HepG2 (cell line): ENCODE results near the gene SLC38A3. TPM values are rescaled to one million over a fixed set of nuclear protein-coding genes. Genes with fewer than 3 reads are reported as not detected.

Experiments used
- FIP1L1 ChIP-seq: fragments of 200-400 bp; formaldehyde crosslinking; IDR thresholded peaks from 2 replicates; pipeline ENCODE4 v1.6.1; 2018; ENCODE audit warnings: low read depth, mild to moderate bottlenecking, low read length, moderate library complexity, borderline replicate concordance; ENCODE audit not compliant: insufficient read depth
- JUNB ChIP-seq: sonication (generic); formaldehyde crosslinking; IDR thresholded peaks from 2 replicates; pipeline ENCODE4 v1.8.0; 2022; ENCODE audit warnings: missing genetic modification reagents, mild to moderate bottlenecking, borderline replicate concordance
- MAFK ChIP-seq, 2 experiments: IDR thresholded peaks in 1 of 2; conservative IDR thresholded peaks in 1 of 2; 2 replicates each; pipeline ENCODE4 v1.6.1; 2011; ENCODE audit warnings: improper control_type of control experiment in 2 of 2, low read length in 2 of 2
- NRL ChIP-seq: sonication (generic); formaldehyde crosslinking; IDR thresholded peaks from 2 replicates; pipeline ENCODE4 v1.5.0; 2020; ENCODE audit warnings: missing genetic modification reagents, mild to moderate bottlenecking, moderate library complexity, borderline replicate concordance
- PAF1 ChIP-seq: IDR thresholded peaks from 2 replicates; pipeline ENCODE4 v1.6.1; 2016; ENCODE audit warnings: missing genetic modification reagents, missing compliant biosample characterization
- RXRB ChIP-seq: IDR thresholded peaks from 2 replicates; pipeline ENCODE4 v1.6.1; 2016; ENCODE audit warnings: borderline replicate concordance, missing genetic modification reagents, missing compliant biosample characterization
- WIZ ChIP-seq: sonication (generic); formaldehyde crosslinking; IDR thresholded peaks from 2 replicates; pipeline ENCODE4 v1.5.1; 2020; ENCODE audit warnings: mild to moderate bottlenecking, missing genetic modification reagents
- ZFP36 ChIP-seq: fragments of 150-350 bp; IDR thresholded peaks from 2 replicates; pipeline ENCODE4 v1.6.1; 2018; ENCODE audit warnings: borderline replicate concordance, low read length, low read depth; ENCODE audit not compliant: partially characterized antibody
- ZNF318 ChIP-seq: sonication (generic); formaldehyde crosslinking; IDR thresholded peaks from 2 replicates; pipeline ENCODE4 v1.4.0; 2020; ENCODE audit warnings: mild to moderate bottlenecking, missing genetic modification reagents
- ZNF510 ChIP-seq: sonication (generic); formaldehyde crosslinking; IDR thresholded peaks from 2 replicates; pipeline ENCODE4 v1.4.0; 2020; ENCODE audit warnings: low read depth, mild to moderate bottlenecking, missing genetic modification reagents
- polyA plus RNA-seq, 8 experiments: library from polyadenylated mRNA; depleted of rRNA in 3 of 8; stranded (reverse) in 7 of 8; unstranded in 1 of 8; fragments of >200 nt; fragmentation: Illumina TruSeq in 4 of 8; extraction: Trizol in 4 of 8; gene quantifications; 2 replicates each; pipeline versions ENCODE4 v1.2.1 to v1.2.3, GENCODE V29; 2011 to 2016; ENCODE audit warnings: low read depth in 4 of 8, missing spikeins in 1 of 8, mixed read lengths in 1 of 8; ENCODE audit not compliant: insufficient read depth in 1 of 8
- total RNA-seq, 5 experiments: library from RNA; depleted of rRNA; stranded (reverse); fragments of >200 nt; fragmentation: Illumina TruSeq; extraction: Trizol; gene quantifications; 2 replicates each; pipeline ENCODE4 v1.2.3, GENCODE V29; 2016; ENCODE audit warnings: low read depth in 1 of 5
- TF ChIP-seq, protein P1 (sequence below): sonication (generic); formaldehyde crosslinking; IDR thresholded peaks from 2 replicates; pipeline ENCODE4 v1.4.0; 2020; ENCODE audit warnings: missing genetic modification reagents

SLC38A3 gene
- total and polyA plus RNA-seq, 2 of the 13 experiments (the other 11 are each of a cell fraction or from before 2014, with no cell fraction given), result 29.8 to 164 TPM

DNA sequence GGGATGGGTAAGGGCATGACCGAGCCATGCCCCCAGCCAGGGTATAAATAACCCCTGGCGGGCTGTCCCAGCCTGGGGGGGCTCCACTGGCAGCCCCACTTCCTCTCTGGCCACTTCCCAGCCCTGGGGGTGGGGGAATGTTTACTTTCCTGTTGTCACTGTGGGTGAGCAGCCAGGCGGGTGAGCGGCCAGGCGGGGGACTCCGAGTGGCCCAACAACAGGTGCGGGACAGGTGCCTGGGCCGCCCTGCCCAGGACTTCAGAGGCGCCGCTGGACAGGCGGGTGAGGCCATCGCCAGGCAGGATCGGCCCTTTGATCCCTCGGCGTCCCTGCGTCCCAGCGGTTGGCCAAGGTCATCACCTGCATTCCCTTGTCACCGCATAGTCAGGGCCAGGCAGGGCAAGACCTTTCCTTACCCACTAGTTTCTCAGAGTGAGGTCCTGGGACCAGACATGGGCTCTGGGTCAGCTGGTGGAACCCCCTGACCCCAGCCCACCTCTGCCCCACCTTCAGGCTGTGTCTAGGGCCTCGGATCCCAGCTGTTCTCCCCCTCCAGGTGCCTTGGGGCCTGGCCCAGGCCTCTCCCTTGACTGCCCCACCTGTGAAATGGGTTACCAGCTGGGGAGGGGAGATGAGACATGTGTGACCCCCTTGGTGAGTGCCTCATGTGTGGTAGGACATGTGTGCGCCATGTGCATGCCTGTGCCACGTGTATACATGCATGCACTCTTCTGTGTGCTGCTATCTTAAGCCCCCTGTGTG, 33.4 kb upstream of the SLC38A3 start (continued):
- TF ChIP-seq ZNF318 (CRISPR knock-in tag) (no peak; the same call in none of the 2 replicates), ZNF510 (CRISPR knock-in tag) (peak; percentile 59; the same call in 1 of the 2 replicates), FIP1L1 (no peak), ZFP36 (no peak), WIZ (CRISPR knock-in tag) (no peak), NRL (peak; percentile 77; the same call in 1 of the 2 replicates), PAF1 (CRISPR knock-in tag) (no peak), MAFK (conservative IDR thresholded peaks at IDR 0.05 in 1 of 2, IDR thresholded peaks at IDR 0.05 in 1 of 2; ENCODE audit: low read length in 2 of 2) (no peak), JUNB (no peak), RXRB (peak; percentile 98)
- TF ChIP-seq, protein P1, sequence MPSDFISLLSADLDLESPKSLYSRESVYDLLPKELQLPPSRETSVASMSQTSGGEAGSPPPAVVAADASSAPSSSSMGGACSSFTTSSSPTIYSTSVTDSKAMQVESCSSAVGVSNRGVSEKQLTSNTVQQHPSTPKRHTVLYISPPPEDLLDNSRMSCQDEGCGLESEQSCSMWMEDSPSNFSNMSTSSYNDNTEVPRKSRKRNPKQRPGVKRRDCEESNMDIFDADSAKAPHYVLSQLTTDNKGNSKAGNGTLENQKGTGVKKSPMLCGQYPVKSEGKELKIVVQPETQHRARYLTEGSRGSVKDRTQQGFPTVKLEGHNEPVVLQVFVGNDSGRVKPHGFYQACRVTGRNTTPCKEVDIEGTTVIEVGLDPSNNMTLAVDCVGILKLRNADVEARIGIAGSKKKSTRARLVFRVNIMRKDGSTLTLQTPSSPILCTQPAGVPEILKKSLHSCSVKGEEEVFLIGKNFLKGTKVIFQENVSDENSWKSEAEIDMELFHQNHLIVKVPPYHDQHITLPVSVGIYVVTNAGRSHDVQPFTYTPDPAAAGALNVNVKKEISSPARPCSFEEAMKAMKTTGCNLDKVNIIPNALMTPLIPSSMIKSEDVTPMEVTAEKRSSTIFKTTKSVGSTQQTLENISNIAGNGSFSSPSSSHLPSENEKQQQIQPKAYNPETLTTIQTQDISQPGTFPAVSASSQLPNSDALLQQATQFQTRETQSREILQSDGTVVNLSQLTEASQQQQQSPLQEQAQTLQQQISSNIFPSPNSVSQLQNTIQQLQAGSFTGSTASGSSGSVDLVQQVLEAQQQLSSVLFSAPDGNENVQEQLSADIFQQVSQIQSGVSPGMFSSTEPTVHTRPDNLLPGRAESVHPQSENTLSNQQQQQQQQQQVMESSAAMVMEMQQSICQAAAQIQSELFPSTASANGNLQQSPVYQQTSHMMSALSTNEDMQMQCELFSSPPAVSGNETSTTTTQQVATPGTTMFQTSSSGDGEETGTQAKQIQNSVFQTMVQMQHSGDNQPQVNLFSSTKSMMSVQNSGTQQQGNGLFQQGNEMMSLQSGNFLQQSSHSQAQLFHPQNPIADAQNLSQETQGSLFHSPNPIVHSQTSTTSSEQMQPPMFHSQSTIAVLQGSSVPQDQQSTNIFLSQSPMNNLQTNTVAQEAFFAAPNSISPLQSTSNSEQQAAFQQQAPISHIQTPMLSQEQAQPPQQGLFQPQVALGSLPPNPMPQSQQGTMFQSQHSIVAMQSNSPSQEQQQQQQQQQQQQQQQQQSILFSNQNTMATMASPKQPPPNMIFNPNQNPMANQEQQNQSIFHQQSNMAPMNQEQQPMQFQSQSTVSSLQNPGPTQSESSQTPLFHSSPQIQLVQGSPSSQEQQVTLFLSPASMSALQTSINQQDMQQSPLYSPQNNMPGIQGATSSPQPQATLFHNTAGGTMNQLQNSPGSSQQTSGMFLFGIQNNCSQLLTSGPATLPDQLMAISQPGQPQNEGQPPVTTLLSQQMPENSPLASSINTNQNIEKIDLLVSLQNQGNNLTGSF (CRISPR knock-in tag), result no peak
